IPS-18c (cell line): ENCODE measurements around the gene KCND3.

Experiments used
- H3K4me3 ChIP-seq: 2 replicates; pipeline ENCODE4 v1.7.0; 2013; ENCODE audit warnings: low read depth, mild to moderate bottlenecking, low read length, moderate library complexity; ENCODE audit not compliant: insufficient read depth
- H3K9me3 ChIP-seq: one replicate; pipeline ENCODE4 v1.6.1; 2013; ENCODE audit warnings: mild to moderate bottlenecking, low read length, moderate library complexity; ENCODE audit not compliant: control insufficient read depth, insufficient read depth

KCND3 gene

DNA sequence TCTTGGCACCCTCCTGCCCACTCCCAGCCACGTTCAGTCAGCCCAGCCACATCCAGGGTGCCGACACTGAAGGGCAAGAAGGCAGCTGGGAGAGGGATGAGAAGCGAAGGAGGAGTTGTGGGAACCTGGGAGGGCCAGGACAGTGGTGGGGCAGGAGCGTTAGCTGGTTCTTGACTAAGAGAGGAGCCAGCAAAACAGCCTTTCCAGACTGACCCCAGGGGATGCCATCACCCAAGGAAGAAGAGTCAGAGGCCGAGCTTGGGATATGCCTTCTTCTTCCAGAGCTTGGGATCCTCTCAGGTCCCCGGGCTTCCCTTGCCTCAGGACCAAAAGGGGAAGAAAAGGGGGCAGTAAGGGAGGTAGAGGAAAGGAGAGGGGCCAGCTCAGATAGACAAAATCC lies 257.5 kb downstream of the KCND3 start:
- Histone ChIP-seq H3K4me3 (no peak overlapping the region), H3K9me3 (no peaks in the 10 kb centered on the region)

DNA sequence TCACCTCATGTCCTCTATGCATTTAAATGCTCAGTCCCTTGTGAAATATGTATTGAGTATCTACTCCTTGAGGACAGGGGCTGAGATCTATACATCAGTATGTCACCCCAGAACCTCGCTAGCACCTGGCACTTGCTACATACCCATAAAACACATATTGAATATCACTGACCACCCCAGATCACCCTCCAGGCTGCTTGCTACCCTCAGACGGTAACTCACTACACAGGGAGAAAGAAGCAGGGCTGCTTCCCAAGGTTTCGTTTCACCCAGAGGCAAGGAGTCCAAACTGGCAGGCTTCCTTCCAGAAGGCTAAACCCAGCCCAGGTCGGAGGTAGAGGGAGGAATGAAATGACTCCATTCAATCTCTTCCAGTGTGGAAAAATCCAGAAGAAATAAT lies 258.8 kb downstream of the KCND3 start:
- Histone ChIP-seq H3K9me3 (no peaks in the 10 kb centered on the region), H3K4me3 (no peak overlapping the region)

DNA sequence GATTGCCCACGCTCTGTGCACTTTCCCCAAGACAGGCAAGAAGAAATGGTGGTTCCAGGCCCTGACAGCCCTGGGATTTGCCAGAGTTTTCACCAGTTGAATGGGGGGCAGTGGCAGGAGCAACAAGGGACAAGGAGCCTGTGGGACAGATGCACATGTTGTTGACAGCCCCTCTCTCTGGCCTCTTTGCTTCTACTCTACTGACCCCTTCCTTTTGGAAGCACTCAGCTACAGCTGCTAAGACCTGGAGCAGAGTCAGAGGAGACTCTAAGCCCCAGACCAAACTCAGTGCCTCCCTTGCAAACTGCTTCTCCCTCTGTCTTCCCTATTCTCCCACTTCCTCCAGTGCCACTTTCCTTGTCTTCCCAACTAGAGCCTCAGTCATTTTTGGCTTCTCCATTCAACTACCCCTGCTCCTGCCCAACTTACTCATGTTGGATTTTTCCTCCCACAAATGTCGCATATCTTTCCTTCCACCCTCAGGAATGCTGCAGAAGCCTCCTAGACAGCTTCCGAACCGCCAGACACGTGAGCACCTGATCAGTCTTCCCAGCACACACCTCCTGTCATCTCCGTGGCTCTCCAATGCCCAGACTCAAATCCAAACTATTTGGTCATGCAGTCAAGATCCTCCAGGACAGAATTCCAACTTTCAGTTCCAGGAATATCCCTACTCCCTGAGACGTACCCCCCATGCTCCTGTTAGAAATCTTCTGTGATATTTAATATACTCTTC lies 259.4 kb downstream of the KCND3 start:
- no peaks in the 10 kb centered on the region for H3K9me3 ChIP-seq
- no peak overlapping the region; the same call in 1 of the 2 replicates for H3K4me3 ChIP-seq

DNA sequence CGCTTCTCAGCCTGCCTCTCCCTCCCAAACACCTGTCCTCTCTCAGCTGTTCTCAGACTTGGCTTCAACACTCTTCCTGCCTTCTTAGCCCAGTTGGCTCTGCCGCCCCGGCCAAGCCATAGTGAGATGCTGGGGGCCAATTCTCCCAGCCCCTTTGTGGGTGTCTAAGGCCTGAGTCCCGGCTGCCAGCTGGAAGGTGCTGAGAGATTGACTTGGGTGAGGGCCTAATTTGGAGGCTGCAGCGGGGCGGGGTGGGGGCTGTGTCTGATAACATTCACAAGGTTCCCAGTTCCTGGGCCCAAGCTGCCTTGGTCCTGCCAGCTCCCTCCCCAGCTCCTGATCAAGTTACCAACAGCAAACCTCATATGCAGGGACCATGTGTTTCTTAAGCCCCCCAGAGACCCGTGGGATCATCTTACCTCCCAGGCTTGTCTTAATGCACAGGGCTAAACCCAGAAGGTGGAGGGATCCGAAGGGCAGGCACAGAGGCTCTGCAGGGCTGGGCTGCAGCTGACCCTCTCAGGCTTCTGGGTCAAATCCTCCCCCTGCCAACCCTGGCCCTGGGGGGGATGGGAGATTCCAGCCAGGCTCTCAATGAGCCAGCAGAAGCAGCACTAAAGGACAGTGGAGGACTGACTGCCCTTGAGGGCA lies 260.1 kb downstream of the KCND3 start:
- Histone ChIP-seq H3K4me3 (no peak overlapping the region), H3K9me3 (no peaks in the 10 kb centered on the region)

DNA sequence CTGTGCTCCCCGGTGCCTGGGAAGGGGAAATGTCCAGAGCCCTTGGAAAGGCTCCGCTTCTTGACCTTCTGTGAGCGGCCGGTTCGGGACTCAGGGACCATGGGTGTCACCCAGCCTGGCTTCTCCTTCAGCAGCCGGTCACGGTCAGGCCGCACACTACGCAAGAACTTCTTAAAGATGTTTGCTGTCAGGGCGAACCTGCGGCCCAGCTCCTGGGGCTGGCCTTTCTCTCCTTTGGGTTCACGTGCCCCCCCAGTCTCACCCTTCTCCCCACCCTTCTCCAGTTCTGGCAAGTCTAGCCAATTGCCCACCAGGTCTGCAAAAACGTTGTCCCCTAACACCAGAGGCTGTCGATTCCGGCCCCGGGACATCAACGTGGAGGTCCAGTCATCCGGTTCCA lies 262.4 kb downstream of the KCND3 start:
- H3K4me3 ChIP-seq: no peak overlapping the region
- H3K9me3 ChIP-seq: no peaks in the 10 kb centered on the region

DNA sequence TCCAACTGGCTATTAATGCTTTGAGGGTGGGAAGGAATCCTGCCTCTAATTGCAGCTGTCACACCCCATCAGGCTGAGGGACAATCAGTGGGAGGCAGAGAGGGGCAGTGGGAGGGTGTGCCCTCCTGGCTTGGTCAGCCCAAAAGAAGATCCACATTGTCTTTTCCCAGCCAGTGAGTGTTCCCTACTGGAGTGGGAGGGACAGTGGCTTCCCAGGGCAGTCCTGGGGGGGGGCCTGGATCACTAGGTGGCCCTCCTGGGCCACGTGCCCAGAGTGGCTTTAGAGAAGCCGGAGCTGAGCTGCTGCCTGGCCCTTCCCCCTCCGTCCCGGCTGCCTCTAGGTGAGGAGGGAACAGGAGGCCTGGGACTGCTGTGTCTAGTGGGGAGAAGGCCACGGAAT lies 264.3 kb downstream of the KCND3 start:
- no peak overlapping the region for H3K4me3 ChIP-seq
- no peaks in the 10 kb centered on the region for H3K9me3 ChIP-seq

DNA sequence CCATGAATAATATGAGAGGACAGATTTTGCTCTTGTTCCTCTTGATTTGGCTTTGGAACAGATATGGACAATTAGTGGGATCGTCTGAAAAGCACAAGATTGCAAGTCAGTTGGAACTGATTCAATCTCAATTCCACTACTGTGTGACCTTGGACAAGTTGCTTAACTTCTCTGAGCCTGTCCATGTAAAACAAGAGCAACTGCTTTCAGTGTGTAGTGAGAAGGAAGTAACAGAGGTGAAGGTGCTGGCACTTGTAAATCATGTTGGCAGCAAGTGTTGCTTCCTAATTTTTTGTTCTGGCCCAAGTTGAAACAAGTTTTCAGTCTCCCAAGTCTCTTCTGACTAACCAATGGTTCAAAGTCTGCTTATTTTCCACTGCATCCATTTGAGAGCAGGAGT lies 265.6 kb downstream of the KCND3 start:
- no peak overlapping the region for H3K4me3 ChIP-seq
- H3K9me3 ChIP-seq: no peaks in the 10 kb centered on the region

DNA sequence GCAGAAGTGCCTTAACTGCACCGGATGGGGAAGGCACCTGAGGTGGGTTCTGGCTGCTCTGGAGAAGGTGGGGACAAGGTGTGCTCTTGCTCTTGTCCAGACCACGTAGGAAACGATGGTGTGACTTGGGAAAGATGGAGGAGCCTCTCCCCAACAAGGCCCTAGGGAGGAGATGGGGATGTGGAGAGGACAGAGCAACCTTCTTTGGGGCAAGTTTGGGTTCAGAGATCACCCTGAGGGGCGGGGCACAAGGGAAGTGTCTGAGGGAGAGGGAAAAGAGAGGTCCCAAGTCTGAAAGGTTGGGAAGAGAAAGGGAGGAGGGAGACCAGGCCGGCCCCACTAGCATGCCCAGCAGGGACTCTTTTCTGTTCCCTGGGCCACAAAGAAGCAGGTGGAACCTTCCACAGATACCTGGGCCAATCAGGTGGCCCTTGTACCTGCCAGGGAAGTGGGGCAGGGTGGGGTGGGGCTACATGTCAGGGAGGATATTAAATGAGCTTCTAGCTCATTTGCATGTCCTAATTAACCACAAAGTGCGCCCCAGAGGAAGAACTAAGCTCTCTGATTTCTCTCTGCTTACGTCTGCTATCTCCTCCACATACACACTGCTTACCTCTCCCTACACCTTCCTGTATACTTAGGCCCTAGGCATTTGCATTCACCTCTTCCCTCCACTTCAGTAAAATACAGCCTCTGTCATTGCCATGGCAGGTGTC lies 266.2 kb downstream of the KCND3 start:
- no peaks in the 10 kb centered on the region for H3K9me3 ChIP-seq
- H3K4me3 ChIP-seq: no peak overlapping the region

DNA sequence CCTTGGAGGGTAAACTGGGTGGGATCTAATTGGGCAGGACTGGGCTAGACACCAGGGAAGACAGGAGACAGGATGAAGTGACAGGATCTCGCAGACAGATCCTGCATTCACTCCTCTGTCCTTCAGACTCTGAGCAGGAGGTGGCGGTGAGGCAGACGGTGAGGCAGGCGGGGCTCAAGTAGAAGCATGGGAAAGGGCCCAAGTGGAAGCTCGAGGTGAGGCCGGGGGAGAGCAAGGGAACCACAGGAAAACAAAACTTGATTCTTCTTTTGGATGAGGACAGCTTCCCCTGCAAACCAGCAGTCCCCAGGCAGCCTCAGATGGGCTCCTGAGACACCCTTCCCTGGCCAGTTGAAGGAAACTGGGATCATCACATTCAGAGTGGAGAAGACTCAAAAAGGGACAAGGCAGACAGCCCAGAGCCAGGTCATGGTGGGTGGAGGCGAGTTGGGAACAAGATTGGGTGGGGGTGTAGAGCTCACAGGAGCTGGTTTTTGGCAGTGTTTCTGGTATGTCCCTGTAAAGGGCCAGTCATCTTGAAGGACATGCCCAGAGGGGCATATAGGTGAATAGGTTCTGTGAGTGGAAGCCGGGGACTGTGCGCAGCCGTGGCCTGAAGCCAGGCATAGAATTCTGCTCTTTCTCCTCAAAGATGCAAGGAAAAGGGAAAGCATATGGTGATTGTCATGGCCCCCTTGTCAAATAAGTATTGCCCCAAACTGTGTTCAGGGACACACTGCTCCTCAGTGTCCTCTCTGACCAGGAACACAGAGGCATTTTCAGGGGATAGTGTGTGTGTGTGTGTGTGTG lies 268.3 kb downstream of the KCND3 start:
- Histone ChIP-seq H3K9me3 (no peaks in the 10 kb centered on the region), H3K4me3 (no peak overlapping the region)
